HepG2 (cell line): ENCODE data around the gene SP8. TPM values are rescaled to one million over a fixed set of nuclear protein-coding genes. Genes with fewer than 3 reads are reported as not detected.

ENCODE experiments used
- ATAC-seq: fragments of 200-7000 bp; cut with Tn5 transposase; 3 replicates; pipeline ENCODE4 v1.9.1; 2020; ENCODE audit warnings: mild to moderate bottlenecking, moderate library complexity
- BruUV-seq: library from RNA; stranded (reverse); fragments of 400-500 nt; replicated peaks from 2 replicates; lab custom pipeline; 2021; lab: Mats Ljungman, UMichigan
- CTCF ChIA-PET: fragments of 300-600 bp; formaldehyde crosslinking; extraction: SDS; loops from one replicate; lab custom pipeline; 2021; ENCODE audit warnings: low total read pairs, inconsistent platforms, low intra/inter-chr PET ratio; lab: Yijun Ruan, JAX
- POLR2A ChIA-PET: fragments of 350-600 bp; sonication (Branson Sonifier 250); formaldehyde crosslinking; loops from one replicate; lab custom pipeline; 2020; ENCODE audit warnings: antibody characterized with exemption, inconsistent platforms; lab: Yijun Ruan, JAX
- DNase-seq: peaks from one replicate; pipeline ENCODE4 v3.0.0-alpha.2; 2015; ENCODE audit warnings: low spot score
- FAIRE-seq: peaks from 3 replicates; lab custom pipeline; 2011; peaks lifted over from hg19 to GRCh38; lab: Jason Lieb, UNC
- H2AFZ ChIP-seq: one replicate; pipeline ENCODE4 v1.6.1; 2011; ENCODE audit warnings: low read length, inconsistent platforms
- H3K27ac ChIP-seq: fragments of 300-600 bp; 3 replicates; pipeline ENCODE4 v1.8.0; 2011; ENCODE audit warnings: mixed run types, mild to moderate bottlenecking, mixed read lengths, low read length, inconsistent platforms; ENCODE audit not compliant: insufficient read depth; ENCODE audit errors: extremely low read length
- H3K27me3 ChIP-seq, 2 experiments: fragments of 200-600 bp in 1 of 2; 2 replicates in 1 of 2; 3 replicates in 1 of 2; pipeline versions ENCODE4 v1.6.0 to v1.8.0; 2011; ENCODE audit warnings: low read length in 2 of 2, mild to moderate bottlenecking in 2 of 2, moderate library complexity in 2 of 2, inconsistent platforms in 1 of 2; ENCODE audit not compliant: insufficient read depth in 2 of 2, control insufficient read depth in 1 of 2
- H3K36me3 ChIP-seq, 2 experiments: fragments of 200-600 bp in 1 of 2; replicated peaks in 1 of 2; 2 replicates in 1 of 2; 3 replicates in 1 of 2; pipeline versions ENCODE4 v1.5.1 to v1.8.0; 2011; ENCODE audit warnings: low read length in 2 of 2, inconsistent platforms in 1 of 2; ENCODE audit not compliant: insufficient read depth in 2 of 2, control insufficient read depth in 1 of 2
- H3K4me1 ChIP-seq: 2 replicates; pipeline ENCODE4 v1.5.1; 2012; ENCODE audit warnings: low read length, inconsistent platforms; ENCODE audit not compliant: insufficient read depth
- H3K4me2 ChIP-seq: 2 replicates; pipeline ENCODE4 v1.6.0; 2011; ENCODE audit warnings: low read depth, low read length, inconsistent platforms
- H3K4me3 ChIP-seq, 3 experiments: fragments of 200-600 bp in 1 of 3; sonication (generic), shearing (Covaris generic) in 1 of 3; replicated peaks in 1 of 3; 2 replicates each; pipeline ENCODE4 v1.5.1; 2011 to 2016; ENCODE audit warnings: low read length in 3 of 3, inconsistent platforms in 2 of 3, low read depth in 2 of 3, mild to moderate bottlenecking in 2 of 3, control low read depth in 1 of 3, mixed read lengths in 1 of 3; ENCODE audit not compliant: insufficient read depth in 1 of 3
- H3K79me2 ChIP-seq: one replicate; pipeline ENCODE4 v1.6.1; 2011; ENCODE audit warnings: low read length, inconsistent platforms; ENCODE audit not compliant: insufficient read depth
- H3K9ac ChIP-seq: 2 replicates; pipeline ENCODE4 v1.6.0; 2011; ENCODE audit warnings: mild to moderate bottlenecking, low read depth, low read length, inconsistent platforms; ENCODE audit not compliant: insufficient read depth
- H3K9me3 ChIP-seq: 2 replicates; pipeline ENCODE4 v1.5.1; 2012; ENCODE audit warnings: mild to moderate bottlenecking, low read length
- H4K20me1 ChIP-seq: 2 replicates; pipeline ENCODE4 v1.6.0; 2011; ENCODE audit warnings: inconsistent platforms, mild to moderate bottlenecking, low read length, moderate library complexity; ENCODE audit not compliant: insufficient read depth
- CBX2 ChIP-seq, 2 experiments: fragments of 200-600 bp in 1 of 2; sonication (generic); formaldehyde crosslinking in 1 of 2; IDR thresholded peaks; 2 replicates each; pipeline versions ENCODE4 v1.7.0 to v1.8.1; 2018 to 2022; ENCODE audit warnings: low read depth in 2 of 2, low read length in 1 of 2, mild to moderate bottlenecking in 1 of 2, missing genetic modification reagents in 1 of 2
- EZH2 ChIP-seq: conservative IDR thresholded peaks from 2 replicates; pipeline ENCODE4 v1.6.1; 2012; ENCODE audit warnings: mild to moderate bottlenecking, low read depth, low read length, moderate library complexity
- PAWR ChIP-seq: sonication (generic); formaldehyde crosslinking; IDR thresholded peaks from 2 replicates; pipeline ENCODE4 v1.4.0; 2020; ENCODE audit warnings: missing genetic modification reagents, mild to moderate bottlenecking, borderline replicate concordance
- U2AF2 ChIP-seq: fragments of 200-400 bp; formaldehyde crosslinking; IDR thresholded peaks from 2 replicates; pipeline ENCODE4 v1.6.1; 2017; ENCODE audit warnings: low read depth, mild to moderate bottlenecking, low read length
- ZFP41 ChIP-seq: sonication (generic); formaldehyde crosslinking; IDR thresholded peaks from 2 replicates; pipeline ENCODE4 v1.4.0; 2020; ENCODE audit warnings: mild to moderate bottlenecking, missing genetic modification reagents, borderline replicate concordance
- ZNF614 ChIP-seq: IDR thresholded peaks from 2 replicates; pipeline ENCODE4 v1.6.1; 2018; ENCODE audit warnings: missing biosample characterization, missing genetic modification reagents, inconsistent platforms, borderline replicate concordance
- WGBS: methylation state at CpG from one replicate; pipeline ENCODE4 v1.1.6; 2017; ENCODE audit warnings: low lambda C conversion rate; 5-methylcytosine and 5-hydroxymethylcytosine counted together
- in situ Hi-C: cut with HindIII; loops from 2 replicates; pipeline ENCODE4 v1.10.0; 2017; ENCODE audit warnings: low pct_unique_long_range_greater_than_20kb; ENCODE audit not compliant: extremely low pct_ligation_motif_present
- intact Hi-C: fragments of 100-400 bp; cut with micrococcal nuclease; formaldehyde crosslinking; loops from one replicate; pipeline ENCODE4 v1.10.0; 2022; ENCODE audit not compliant: unreplicated experiment
- polyA plus RNA-seq, 8 experiments: library from polyadenylated mRNA; depleted of rRNA in 3 of 8; stranded (reverse) in 7 of 8; unstranded in 1 of 8; fragments of >200 nt; fragmentation: Illumina TruSeq in 4 of 8; extraction: Trizol in 4 of 8; gene quantifications; 2 replicates each; pipeline versions ENCODE4 v1.2.1 to v1.2.3, GENCODE V29; 2011 to 2016; ENCODE audit warnings: low read depth in 4 of 8, missing spikeins in 1 of 8, mixed read lengths in 1 of 8; ENCODE audit not compliant: insufficient read depth in 1 of 8
- total RNA-seq, 5 experiments: library from RNA; depleted of rRNA; stranded (reverse); fragments of >200 nt; fragmentation: Illumina TruSeq; extraction: Trizol; gene quantifications; 2 replicates each; pipeline ENCODE4 v1.2.3, GENCODE V29; 2016; ENCODE audit warnings: low read depth in 1 of 5
- TF ChIP-seq, protein P1 (sequence below): sonication (generic); formaldehyde crosslinking; IDR thresholded peaks from 2 replicates; pipeline ENCODE4 v1.8.0; 2022; ENCODE audit warnings: missing genetic modification reagents, low read depth, mild to moderate bottlenecking, borderline replicate concordance

Gene SP8
- total and polyA plus RNA-seq, 2 of the 13 experiments (the other 11 are each of a cell fraction or from before 2014, with no cell fraction given) = not detected

DNA sequence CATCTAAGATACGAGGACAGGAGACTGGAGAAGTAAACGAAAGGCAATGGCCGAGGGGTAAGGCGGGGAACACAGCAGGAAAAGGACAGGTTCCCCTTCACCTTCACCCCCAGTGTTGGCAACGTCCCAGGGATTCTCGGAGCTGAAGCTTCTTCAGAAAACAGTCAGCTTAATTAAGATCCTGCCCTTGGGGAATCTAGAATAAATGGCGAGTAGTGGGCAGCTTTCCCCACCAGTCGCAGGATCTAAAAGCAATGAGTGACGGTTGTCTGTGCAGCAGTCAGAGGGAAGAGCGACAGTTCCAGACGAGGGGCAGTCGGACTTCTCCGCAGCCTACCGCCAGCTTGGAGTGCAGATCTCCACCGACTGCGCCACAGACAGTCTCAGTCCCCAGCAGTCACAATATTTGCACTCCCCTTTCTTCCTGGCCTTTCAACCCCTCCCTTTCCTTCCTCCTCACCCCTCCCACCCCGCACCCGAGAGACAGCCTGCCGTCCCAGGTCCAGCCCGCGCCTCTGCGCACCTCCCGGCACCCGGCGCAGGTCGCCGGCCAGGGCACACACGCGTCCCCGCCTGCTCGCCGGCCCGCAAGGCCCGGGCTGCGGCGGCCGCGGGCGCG lies 10.9 kb upstream of the SP8 start (continued):
- TF ChIP-seq ZNF614 (CRISPR knock-in tag) (no peak), U2AF2 (no peak), PAWR (no peak)
- TF ChIP-seq, protein P1, sequence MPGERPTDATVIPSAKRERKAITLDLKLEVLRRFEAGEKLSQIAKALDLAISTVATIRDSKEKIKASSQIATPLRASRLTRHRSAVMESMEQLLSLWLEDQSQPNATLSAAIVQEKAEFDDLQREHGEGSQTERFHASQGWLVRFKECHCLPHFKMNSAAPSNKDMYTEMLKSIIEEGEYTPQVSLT (CRISPR knock-in tag) = no peak

DNA sequence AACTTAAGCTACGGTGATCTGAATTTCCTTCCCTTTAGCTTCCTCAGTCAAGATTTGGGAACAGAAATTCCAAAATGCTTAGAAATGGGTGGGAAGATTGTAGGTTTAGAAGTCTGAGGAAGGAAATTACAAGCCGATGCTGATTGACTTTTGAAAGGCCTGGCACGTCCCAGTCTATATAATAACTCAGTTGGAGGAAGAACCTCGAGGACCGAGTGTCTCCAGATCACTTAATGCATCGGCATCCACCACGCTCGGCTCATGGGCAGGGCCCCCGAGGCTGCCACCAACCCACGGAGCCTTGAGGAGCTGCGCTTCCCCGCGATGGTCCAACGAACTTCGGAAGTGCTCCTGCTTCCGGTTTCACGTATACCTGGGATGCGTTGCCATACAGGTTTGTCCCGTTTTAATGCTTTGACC lies 10.4 kb upstream of the SP8 start:
- TF ChIP-seq ZFP41 (CRISPR knock-in tag) (no peak), CBX2 (IDR thresholded peaks at IDR 0.05; ENCODE audit: low read depth, low read length) (0 out of 2 replicates have a peak, but pooled peaks have one; percentile 32), CBX2 (CRISPR knock-in tag; IDR thresholded peaks at IDR 0.05; ENCODE audit: low read depth) (no peak), EZH2 (0 out of 2 replicates have a peak, but pooled peaks have one; percentile 78)
- in situ Hi-C loops (loop anchor here (25.0 kb wide), 1 partner anchor 715 kb away; no protein-coding TSS in a partner anchor), intact Hi-C loops (no loop called here)
- POLR2A ChIA-PET = no interaction called here
- H3K4me2 ChIP-seq = peak overlapping the region; percentile 72
- H4K20me1 ChIP-seq = no peaks in the 10 kb centered on the region
- H3K79me2 ChIP-seq = no peaks in the 10 kb centered on the region
- no peak overlapping the region for H2AFZ ChIP-seq
- DNase-seq (no peak), FAIRE-seq (no peak), ATAC-seq (no peak)
- CTCF ChIA-PET = no interaction called here
- no peak overlapping the region for H3K27ac ChIP-seq
- no peaks in the 10 kb centered on the region for H3K36me3 ChIP-seq
- peaks cover 5 to 57% of the 10 kb centered on the region in 2 experiments; a peak in 4 of 5 replicates for H3K27me3 ChIP-seq
- no peak overlapping the region for H3K9ac ChIP-seq
- BruUV-seq = no TSS peak
- no peaks in the 10 kb centered on the region for H3K9me3 ChIP-seq
- peaks cover 8% of the 10 kb centered on the region for H3K4me1 ChIP-seq
- WGBS = 10% methylated on average over 9 of the region's 19 CpGs
- H3K4me3 ChIP-seq = peak overlapping the region in 2 of 3 experiments; percentile 55 to 66; a peak in 2 of 6 replicates
